ENCODE measurements around the gene OSBPL10.

The OSBPL10 gene

DNA sequence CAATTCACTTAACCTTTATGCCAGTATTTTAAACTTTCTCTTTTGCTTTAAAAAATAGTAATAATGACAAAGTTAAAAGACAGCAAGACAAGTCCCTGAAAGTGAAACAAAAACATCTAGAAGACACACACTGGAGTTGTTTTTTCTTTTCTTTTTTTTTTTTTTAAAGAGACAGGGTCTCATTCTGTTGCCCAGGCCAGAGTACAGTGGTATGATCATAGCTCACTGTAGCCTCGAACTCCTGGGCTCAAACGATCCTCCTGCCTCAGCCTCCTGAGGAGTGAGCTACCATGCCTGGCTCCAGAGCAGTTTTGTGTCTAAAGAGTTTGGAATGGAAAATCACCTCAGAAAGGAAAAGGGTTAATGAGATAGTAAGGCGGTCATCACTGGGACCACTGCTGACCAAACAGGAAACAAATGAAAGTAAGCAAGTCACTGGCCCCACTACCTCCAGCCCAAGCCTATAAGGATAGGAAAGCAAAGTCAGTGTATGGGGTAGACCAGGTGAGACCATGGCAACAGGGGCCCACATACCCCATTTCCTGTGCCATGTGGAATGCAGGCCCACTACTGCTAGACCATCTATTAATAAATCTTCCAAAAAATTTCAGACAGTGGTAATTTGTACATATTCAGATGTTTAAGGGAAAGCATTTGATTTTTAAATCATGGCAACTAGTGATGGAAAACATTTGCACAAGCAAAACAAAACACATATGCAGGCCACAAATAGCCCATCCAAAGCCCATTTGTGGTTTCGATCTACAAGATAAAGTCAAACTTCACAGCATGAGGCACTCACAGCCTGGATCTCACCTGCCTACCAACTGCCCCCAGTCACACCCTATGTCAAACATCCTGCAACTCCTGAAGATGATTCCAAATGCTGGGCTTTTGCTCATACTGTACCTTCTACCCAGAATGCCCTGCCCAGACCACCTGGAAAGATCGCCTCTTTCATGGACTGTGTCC, 62.6 kb downstream of the OSBPL10 start:
- DNase-seq: no peak

DNA sequence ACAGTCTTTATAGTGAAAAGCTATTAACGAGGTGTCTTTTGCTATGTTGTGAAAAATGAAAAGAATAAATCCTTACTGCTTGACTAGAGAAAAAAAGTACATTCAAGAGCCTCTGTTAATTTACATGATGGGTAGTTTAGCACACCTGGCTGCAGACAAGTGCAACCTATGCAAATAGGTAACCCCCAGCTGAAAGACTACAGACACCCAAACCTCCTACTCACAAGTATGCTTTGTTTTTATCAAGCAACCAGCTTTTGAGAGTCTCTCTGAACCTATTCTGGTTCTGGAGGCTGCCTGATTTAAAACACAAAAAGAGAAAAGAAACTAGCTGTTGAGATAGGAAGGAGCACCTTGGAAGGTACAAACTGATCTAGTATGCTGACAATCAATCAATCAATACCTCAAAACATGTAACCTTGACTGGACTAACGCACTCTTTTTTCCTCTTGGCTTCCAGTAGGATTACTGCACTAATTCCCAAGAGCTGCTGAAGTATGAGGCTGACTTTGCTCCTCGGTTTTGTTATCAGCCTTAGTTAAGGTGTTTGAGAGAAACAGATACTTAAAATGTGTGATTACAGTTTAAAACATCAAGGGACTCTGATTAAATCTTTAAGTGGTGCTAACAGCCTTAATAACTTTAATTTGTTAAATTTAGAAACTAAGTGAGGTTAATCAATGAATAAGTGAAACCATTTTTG, 63.6 kb downstream of the OSBPL10 start:
- DNase-seq: no peak

GRCh38 chr3:31911643-31912042, 69.4 kb downstream of the OSBPL10 start:
- DNase-seq: no peak

DNA sequence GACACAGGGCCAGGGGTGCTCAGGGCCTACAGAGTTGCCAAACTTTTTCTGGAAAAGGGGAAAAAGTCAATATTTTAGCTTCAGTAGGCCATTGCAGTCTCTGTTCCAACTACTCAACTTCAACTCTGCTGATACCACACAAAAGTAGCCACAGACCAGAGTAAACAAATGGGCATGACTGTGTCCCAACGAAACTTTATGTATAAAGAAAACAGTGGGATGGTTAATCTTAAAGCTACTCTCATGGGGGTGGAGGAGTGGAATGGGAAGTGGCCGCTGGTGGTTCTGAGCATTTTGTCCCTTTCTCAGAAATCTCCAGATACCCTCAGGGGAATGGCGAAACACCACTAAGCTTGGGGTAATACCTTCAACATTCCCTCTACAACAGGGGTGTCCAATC, 69.9 kb downstream of the OSBPL10 start:
- no peak for DNase-seq

- no peak for DNase-seq
These were observed 71.6 kb downstream of the OSBPL10 start for GRCh38 chr3:31909455-31909854.

- DNase-seq: no peak
These were observed 72.5 kb downstream of the OSBPL10 start for GRCh38 chr3:31908391-31909097.

DNA sequence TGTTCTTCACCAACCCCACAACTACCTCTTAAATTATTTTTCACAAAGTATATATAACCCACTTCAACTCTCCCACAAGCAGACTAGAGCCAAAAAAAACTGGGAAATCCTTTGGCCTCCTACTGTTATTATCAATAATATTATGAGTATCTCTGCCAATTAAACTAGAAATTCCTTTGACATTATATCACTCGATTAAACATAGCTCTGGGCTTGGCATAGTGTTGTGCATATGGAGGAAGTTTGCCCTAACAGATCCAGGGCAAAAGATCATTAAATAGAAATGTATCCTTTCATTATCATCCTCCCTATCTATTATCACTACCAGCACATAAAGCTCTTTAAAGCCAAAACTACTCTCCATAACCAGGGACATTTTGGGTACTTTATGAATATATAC, 74.9 kb downstream of the OSBPL10 start:
- DNase-seq: no peak

DNA sequence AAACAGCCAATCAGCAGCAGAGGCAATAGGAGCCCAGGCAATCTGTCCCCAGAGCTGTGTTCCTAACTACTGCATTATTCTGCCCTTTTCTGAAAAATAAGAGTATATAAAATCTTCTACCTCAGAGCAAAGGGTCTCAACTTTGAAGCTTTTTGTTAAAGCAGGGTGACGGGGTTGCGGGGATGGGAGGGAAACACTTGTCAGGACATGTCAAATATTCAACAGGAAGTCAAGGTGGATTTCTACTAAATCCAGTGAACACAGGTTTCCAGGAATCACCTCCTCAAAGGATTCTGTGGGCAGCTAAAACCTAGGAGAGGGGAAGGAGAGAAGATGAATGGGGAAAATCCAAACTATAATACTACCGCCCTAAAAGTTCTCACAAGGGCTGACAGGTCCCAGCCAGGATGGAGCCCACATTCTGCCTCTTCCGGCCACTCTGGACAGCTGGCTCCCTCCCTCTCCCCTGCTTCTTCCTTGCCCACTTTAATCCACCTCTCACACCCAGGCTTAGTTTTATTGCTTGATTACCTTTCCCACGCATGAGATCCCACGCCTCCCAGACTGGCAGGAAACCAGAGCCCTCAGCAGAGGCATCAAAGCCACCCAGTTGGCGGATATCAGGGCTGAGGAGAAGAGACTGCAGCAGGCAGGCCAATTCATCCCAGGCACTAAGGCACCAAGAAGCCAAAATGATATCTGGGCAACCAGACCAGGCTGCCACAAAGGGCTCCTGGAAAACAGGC, 77.2 kb downstream of the OSBPL10 start:
- DNase-seq: no peak

- DNase-seq: no peak
These were observed 80.5 kb downstream of the OSBPL10 start for GRCh38 chr3:31900583-31900982.

GRCh38 chr3:31896648-31897433, 84.2 kb downstream of the OSBPL10 start:
- DNase-seq: no peak

DNA sequence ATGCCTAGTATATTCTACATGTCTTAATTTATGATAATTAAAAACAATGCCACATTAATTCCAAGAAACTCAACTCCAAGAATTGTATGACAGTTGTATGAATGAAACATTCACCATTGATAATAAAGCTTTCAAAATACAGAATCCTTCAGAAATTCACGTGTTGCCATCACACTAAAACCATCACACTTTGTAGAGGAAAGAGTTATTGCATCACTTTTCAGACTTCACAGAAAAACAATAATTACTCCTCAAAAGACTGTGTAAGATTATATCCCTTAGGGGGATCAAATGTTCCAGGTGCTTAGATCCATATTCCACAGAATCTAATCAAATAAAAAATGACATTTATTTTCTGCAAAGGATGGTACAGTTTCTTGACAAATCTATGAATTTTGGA, 85.0 kb downstream of the OSBPL10 start:
- no peak for DNase-seq

GRCh38 chr3:31895471-31895870, 85.6 kb downstream of the OSBPL10 start:
- DNase-seq: no peak

DNA sequence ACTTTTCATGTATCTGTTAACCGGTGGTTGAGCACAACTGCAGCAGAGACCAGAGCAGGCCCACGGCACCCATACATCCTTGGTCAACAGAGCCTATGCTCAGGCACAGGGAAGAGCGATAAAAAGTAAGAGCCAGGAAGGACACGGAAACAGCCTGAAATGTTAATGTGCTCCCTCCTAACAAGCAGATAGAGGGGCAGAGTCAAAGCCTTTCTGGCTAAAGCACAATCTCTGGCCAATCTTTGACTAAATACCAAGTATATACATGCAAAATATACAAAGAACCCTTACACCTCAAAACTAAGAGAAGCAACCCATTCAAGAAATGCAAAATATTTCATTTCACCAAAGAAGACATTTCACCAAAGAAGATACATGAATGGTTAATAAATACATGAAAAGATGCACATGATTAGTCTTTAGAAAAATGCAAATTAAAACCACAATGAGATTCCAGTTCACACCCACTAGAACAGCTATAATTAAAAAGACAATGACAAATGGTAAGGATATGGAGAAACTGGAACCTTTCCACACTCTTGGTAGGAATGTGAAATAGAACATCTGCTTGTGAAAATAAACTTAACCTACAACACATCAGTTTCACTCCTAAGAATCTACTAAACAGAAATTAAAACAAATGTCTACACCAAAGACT, 88.0 kb downstream of the OSBPL10 start:
- no peak for DNase-seq

- no peak for DNase-seq
These were observed 88.6 kb downstream of the OSBPL10 start for GRCh38 chr3:31892500-31892899.

DNA sequence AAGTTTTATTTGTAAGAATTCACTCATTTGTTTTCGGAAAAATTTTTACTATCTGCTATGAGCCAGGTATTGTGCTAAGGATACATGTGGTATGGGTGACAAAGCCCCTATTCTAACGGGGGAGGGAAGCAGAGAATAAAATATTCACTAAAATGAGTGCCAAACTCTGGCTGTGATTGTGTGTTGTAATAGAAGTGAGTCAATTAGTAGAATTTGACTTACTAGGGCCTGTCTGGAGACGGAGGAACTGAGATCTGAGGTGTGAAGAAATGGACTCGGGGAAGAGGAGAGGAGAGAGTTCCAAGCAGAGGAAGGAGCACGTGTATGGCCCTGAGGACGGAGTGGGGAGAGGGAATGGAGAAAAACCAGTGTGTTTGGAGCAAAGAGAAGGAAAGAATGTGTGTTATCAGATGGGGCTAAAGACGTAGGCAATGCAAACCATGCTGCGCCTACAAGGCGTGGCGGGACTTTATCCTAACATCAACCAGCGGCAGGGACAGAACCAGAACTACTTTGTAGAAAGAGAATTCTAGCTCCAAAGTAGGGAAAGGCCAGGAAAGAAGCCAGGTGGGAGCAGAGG, 89.1 kb downstream of the OSBPL10 start:
- no peak for DNase-seq

GRCh38 chr3:31890742-31891469, 90.2 kb downstream of the OSBPL10 start:
- DNase-seq: no peak

DNA sequence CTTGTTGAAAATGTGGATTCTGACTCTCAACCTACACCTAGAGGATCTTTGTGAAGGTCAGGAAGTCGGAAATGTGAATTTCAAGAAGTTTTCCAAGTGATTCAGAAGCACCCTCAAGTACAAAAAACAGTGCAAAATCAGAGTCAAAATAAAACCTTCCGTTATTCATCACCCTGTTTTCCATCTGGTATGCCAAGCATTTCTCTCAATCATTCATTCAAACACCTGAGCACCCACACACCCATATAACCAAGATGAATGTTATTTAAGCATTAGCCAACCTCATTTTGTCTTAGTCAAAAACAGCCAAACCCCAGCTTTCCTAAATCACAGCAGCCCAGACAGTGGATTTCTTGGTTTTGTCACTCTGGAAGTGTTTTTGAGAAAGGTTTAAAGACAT, 91.1 kb downstream of the OSBPL10 start:
- no peak for DNase-seq

GRCh38 chr3:31885235-31885634, 95.8 kb downstream of the OSBPL10 start:
- DNase-seq: no peak

DNA sequence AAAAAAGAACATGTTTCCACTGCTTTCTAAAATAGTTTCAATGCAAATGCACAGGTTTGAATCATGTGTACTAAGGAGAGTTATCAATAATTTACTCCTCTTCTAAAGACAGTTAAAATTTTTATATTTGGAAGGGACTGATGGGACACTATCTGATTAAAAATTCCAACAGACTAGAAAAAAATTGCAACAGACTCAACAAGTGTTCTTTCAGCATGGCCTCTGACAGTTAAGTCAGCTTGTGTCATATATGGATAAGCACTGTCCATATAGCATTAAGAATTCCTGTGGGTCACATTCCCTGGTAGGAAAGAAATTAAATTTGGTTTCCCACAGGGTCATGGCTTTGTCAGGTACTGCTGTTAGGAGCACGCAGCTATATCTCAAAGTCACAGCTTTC, 96.8 kb downstream of the OSBPL10 start:
- no peak for DNase-seq

- DNase-seq: no peak
These were observed 98.2 kb downstream of the OSBPL10 start for GRCh38 chr3:31882895-31883294.

All from SHP77 (cell line).